Kidney (tissue), 14 donors: ENCODE results near the gene C4B. TPM values are rescaled to one million over a fixed set of nuclear protein-coding genes. Genes with fewer than 3 reads are reported as not detected.

Source experiments
- DNase-seq, 5 donors: peaks; one replicate each; pipeline ENCODE4 v3.0.0-alpha.2; 2013 to 2020
- FAIRE-seq: peaks from 2 replicates; lab custom pipeline; 2012; peaks lifted over from hg19 to GRCh38; lab: Jason Lieb, UNC
- H3K27ac ChIP-seq, 2 donors: one replicate each; pipeline ENCODE4 v1.7.0; 2013; ENCODE audit warnings: low read depth in 2 of 2, low read length in 2 of 2, inconsistent platforms in 1 of 2
- H3K27me3 ChIP-seq: one replicate; pipeline ENCODE4 v1.7.1; 2013; ENCODE audit warnings: low read length, inconsistent platforms; ENCODE audit not compliant: control insufficient read depth, insufficient read depth
- H3K36me3 ChIP-seq, 3 donors: one replicate each; pipeline versions ENCODE4 v1.7.0 to v1.7.1; 2013; ENCODE audit warnings: low read length in 3 of 3, control low read depth in 1 of 3, inconsistent platforms in 1 of 3; ENCODE audit not compliant: insufficient read depth in 3 of 3, control insufficient read depth in 2 of 3
- H3K4me1 ChIP-seq, 3 donors: one replicate each; pipeline versions ENCODE4 v1.7.0 to v1.7.1; 2013; ENCODE audit warnings: low read length in 3 of 3, inconsistent platforms in 1 of 3, low read depth in 1 of 3; ENCODE audit not compliant: control insufficient read depth in 2 of 3, insufficient read depth in 2 of 3
- H3K4me3 ChIP-seq, 3 donors: one replicate each; pipeline versions ENCODE4 v1.7.0 to v1.8.1; 2013; ENCODE audit warnings: low read length in 3 of 3, control low read depth in 1 of 3, inconsistent platforms in 1 of 3
- H3K9ac ChIP-seq, 3 donors: one replicate each; pipeline versions ENCODE4 v1.7.0 to v1.7.1; 2013; ENCODE audit warnings: low read length in 3 of 3, control low read depth in 1 of 3, inconsistent platforms in 1 of 3
- H3K9me3 ChIP-seq, 3 donors: one replicate each; pipeline versions ENCODE4 v1.7.0 to v1.7.1; 2013; ENCODE audit warnings: low read length in 3 of 3, control low read depth in 1 of 3, inconsistent platforms in 1 of 3; ENCODE audit not compliant: control insufficient read depth in 2 of 3, insufficient read depth in 1 of 3
- CTCF ChIP-seq: IDR thresholded peaks from 3 replicates; pipeline ENCODE4 v1.5.1; 2012; ENCODE audit warnings: mild to moderate bottlenecking, moderate library complexity, borderline replicate concordance; ENCODE audit not compliant: insufficient read depth; ENCODE audit errors: extremely low read depth
- intact Hi-C: fragments of 100-400 bp; cut with DNase I; formaldehyde crosslinking; loops from one replicate; pipeline ENCODE4 v1.11.1; 2022
- polyA plus RNA-seq: library from polyadenylated mRNA; stranded (reverse); fragments of 350-450 nt; fragmentation: Illumina TruSeq; extraction: RNeasy Lipid Tissue Mini Kit (QIAGEN cat#74804); gene quantifications from one replicate; pipeline ENCODE4 v1.2.3, GENCODE V29; 2014; ENCODE audit warnings: low read depth, low replicate concordance; ENCODE audit not compliant: insufficient read depth
- total RNA-seq: library from RNA; stranded (reverse); fragmentation: NEBNext Ultra II Directional; extraction: Animal tissue kit (Norgen Biotek cat#: 25700); gene quantifications from one replicate; pipeline ENCODE4 v1.2.1, GENCODE V29; 2021
- donor health status: control.
- donor health status: control.
- donor health status: control.
- donor health status: control.
- donor health status: control.
- donor health status: DM: yes; HTN: yes; CAD: no.
- donor health status: Normal renal cell carcinoma (clear cell type).

C4B gene
- total and polyA plus RNA-seq, 2 donors from 2014 or later: 578 to 596 TPM

- Histone ChIP-seq H3K9ac (no peak overlapping the region), H3K36me3 (no peaks in the 10 kb centered on the region), H3K27ac (no peak overlapping the region), H3K27me3 (no peaks in the 10 kb centered on the region), H3K4me1 (no peaks in the 10 kb centered on the region), H3K9me3 (no peaks in the 10 kb centered on the region), H3K4me3 (no peak overlapping the region)
- TF ChIP-seq CTCF: no peak
- no peak for FAIRE-seq
- DNase-seq: peak in 1 of 5 donors; percentile 30
- intact Hi-C loops: no loop called here
Measured at GRCh38 chr6:32073613-32074012, 59.0 kb downstream of the C4B start.

GRCh38 chr6:32074996-32075532 is 60.5 kb downstream of the C4B start:
- DNase-seq: peak in 3 of 5 donors; percentile 30 to 38 (median 31)

DNA sequence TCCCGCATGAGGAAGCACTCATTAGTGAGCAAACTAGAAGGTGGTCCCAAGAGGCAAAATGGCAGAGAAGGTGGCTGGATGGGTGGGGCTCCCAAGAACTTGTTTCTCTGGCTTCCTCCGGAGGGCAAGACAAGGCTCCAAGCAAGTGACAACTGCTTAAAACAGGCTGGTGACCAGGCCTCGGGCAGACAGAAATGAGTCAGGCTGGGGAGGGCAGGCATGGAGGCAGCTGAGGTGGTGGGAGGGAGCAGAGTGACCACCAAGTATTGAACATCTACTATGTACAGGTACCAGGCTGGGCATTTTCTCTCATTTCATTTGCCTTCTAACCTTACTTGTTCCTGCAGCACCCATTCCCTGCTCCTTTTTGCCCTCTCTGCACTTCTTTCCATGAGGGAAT is 61.2 kb downstream of the C4B start:
- intact Hi-C loops: no loop called here
- no peaks in the 10 kb centered on the region for H3K9me3 ChIP-seq
- TF ChIP-seq CTCF: no peak
- FAIRE-seq: no peak
- no peak overlapping the region for H3K9ac ChIP-seq
- peak in 2 of 5 donors; percentile 17 to 22 for DNase-seq
- no peak overlapping the region for H3K27ac ChIP-seq
- H3K4me1 ChIP-seq: no peaks in the 10 kb centered on the region
- no peaks in the 10 kb centered on the region for H3K36me3 ChIP-seq
- no peak overlapping the region for H3K4me3 ChIP-seq
- no peaks in the 10 kb centered on the region for H3K27me3 ChIP-seq

More at GRCh38 chr6:32074996-32075532, 60.5 kb downstream of the C4B start:
- Histone ChIP-seq H3K9me3 (no peaks in the 10 kb centered on the region), H3K4me3 (no peak overlapping the region), H3K27ac (no peak overlapping the region), H3K9ac (no peak overlapping the region), H3K27me3 (no peaks in the 10 kb centered on the region), H3K36me3 (no peaks in the 10 kb centered on the region), H3K4me1 (no peaks in the 10 kb centered on the region)
- FAIRE-seq: no peak
- intact Hi-C loops: no loop called here
- TF ChIP-seq CTCF: no peak
